Stimulated activated CD4-positive, alpha-beta T cell treated with anti-CD3 and anti-CD28 coated beads, Interleukin-2, amount 100 ng/mL, for 24 hours (primary cell): ENCODE data around the gene ACTL8.
A peak's percentile ranks its signal among the peaks of the same experiment; 100 is the strongest.

Experiments used
- DNase-seq, 2 donors: peaks; one replicate each; pipeline ENCODE4 v3.0.0-alpha.2; 2020

ACTL8 gene, protein sequence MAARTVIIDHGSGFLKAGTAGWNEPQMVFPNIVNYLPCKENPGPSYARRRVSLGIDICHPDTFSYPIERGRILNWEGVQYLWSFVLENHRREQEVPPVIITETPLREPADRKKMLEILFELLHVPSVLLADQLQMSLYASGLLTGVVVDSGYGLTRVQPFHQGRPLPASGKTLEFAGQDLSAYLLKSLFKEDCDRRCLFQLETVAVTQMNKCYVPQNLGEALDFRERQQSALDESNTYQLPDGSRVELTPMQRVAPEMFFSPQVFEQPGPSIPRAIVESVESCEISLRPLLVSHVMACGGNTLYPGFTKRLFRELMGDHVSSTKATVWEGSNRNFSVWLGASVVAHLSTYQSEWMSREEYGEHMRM

GRCh38 chr1:17755120-17755519 lies at the start of gene ACTL8:
Gene ACTL8, plus strand, starts transcription at chr1:17755333. Its CDS starts 67,676 bp downstream, at chr1:17823009.
- DNase-seq: peak in 1 of 2 donors; percentile 26

- DNase-seq: no peak
These were observed 48.7 kb upstream of the ACTL8 start for GRCh38 chr1:17706445-17706844.

DNA sequence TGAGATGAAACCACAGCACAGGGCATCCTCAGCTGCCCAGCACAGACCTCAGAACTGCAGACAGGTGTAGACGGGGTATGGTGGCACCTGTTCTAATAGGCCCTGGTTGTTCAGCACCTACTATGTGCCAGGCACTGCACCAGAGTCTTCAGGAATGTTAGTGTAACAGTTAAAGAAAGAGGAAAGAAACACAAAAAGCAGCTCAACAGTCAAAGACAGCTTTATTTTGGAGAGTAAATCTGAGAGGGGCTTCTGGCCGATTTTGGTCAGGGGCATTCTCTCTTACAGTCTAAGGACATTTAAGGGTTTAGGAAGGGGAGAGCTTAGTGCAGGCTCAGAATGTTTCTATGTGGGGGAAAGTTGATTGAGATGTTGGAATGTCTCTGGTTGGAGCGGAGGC lies 45.2 kb upstream of the ACTL8 start:
- no peak for DNase-seq

GRCh38 chr1:17710889-17711576 lies 44.1 kb upstream of the ACTL8 start:
- DNase-seq: no peak

DNA sequence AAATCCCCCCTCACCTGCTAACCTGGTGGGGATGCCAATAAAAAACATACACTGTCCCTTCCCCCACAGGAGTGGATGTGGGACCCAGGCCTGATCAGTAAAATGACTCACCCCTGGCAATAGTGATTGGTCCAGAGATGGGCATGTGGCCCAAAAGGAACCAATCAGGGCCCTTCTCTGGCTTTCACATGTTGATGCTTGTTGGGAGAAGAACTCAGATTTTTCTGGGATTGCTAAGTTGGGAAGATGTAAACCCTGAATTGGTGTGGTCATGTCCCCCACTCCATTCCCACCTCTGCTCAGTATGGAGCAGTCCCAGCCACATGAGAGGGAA lies 43.6 kb upstream of the ACTL8 start:
- no peak for DNase-seq

GRCh38 chr1:17711941-17712340 lies 43.2 kb upstream of the ACTL8 start:
- DNase-seq: no peak

- no peak for DNase-seq
These were observed 41.1 kb upstream of the ACTL8 start for GRCh38 chr1:17713993-17714392.

GRCh38 chr1:17717594-17718535 lies 37.3 kb upstream of the ACTL8 start:
- no peak for DNase-seq

- no peak for DNase-seq
These were observed 35.3 kb upstream of the ACTL8 start for GRCh38 chr1:17719874-17720273.

- DNase-seq: no peak
These were observed 33.7 kb upstream of the ACTL8 start for GRCh38 chr1:17721444-17721843.

- no peak for DNase-seq
These were observed 31.4 kb upstream of the ACTL8 start for GRCh38 chr1:17723684-17724083.

DNA sequence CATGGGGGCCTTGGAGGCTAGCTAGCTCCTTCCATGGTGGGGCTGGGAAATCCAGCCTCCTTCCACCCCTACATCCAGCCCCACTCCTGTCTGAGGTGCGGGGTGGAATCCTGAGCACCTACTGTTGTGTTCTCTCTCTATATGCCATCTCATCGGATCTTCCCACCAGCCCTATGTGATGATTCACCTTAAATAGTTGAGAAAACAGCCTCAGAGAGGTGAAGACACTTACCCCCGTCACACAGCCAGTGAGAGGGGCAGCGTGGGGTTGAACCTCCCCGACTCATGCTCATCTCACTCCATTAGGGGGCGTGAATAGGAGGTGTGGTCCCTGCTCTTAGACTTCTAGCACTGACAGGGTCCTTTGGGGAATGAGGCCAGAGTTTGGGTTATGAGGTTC lies 31.0 kb upstream of the ACTL8 start:
- no peak for DNase-seq

DNA sequence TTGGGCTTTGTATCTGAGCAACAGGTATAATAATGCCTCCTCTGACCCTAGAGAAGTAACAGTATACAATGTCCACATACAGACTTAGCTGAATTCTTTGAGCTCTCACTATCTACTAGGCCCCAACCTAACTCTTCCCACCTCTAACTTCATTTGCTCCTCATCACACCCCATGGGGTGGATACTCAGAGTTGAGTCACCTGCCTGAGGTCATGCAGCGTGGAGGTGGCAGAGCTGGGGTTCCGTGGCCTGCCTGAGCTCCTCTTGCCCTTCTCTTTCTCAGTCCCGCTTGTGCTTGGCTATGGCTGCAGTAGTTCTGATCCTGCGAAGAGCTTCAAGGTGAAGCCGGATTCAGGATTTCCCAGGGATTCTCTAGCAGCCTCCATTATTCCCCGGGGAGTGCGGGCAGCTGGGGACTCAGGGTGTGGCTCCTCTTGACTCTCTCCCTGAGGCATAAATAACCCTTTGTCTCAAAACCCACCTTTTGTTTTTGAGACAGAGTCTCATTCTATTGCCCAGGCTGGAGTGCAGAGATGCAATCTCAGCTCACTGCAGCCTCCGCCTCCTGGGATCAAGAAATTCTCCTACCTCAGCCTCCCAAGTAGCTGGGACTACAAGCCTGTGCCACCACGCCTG lies 29.9 kb upstream of the ACTL8 start:
- DNase-seq: no peak

DNA sequence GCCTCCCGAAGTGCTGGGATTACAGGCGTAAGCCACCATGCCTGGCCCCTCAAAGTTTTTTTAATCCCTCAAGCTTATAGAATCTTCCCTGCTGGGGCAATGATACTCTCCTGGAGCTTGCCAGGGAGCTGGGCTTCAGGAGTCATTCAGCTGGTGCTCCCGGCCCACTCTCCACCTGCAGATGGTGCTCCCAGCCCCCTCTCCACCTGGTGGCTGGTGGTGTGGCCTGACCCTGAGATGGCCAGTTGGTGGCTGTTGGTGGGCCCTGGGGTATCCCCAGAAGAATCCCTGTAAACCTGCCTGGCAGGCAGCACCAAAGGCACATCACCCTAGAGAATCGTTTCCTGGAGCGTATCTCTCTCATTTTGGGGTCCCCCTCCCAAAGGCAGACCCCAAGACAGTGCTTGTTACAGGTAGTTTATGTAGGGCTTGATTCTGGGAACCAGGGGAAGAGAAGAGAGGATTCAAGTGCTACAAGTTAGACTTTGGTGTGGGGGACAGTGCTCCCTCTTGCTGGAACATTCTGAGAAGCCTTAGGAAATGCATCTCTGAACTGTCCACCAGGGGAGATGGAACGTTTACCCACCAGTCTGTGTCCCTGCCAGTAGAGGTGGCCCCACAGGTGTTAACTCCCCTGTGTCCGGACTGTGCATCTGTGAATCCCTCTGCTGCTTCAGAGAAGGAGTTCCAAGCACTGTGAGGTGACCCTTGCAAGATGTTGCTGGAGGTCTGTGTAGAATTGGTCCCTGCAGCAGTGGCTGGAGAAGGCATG lies 29.1 kb upstream of the ACTL8 start:
- DNase-seq: no peak

GRCh38 chr1:17728123-17728712 lies 26.9 kb upstream of the ACTL8 start:
- no peak for DNase-seq

- DNase-seq: no peak
These were observed 25.9 kb upstream of the ACTL8 start for GRCh38 chr1:17729248-17729647.

GRCh38 chr1:17729909-17730308 lies 25.2 kb upstream of the ACTL8 start:
- DNase-seq: no peak

DNA sequence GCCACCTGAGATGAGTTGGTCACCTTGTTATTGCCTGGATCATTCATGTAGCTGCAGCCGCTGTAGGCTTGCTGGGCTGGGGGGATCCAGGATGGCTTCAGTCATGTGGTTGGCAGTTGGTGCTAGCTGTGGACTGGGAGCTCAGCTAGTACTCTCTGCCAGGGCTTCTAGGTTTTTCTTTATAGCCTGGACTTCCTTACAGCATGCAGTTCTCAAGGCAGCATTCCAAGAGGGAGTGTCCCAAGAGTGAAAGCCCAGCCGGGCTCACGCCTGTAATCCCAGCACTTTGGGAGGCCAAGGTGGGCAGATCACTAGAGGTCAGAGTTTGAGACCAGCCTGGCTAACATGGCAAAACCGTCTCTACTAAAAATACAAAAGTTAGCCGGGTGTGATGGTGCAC lies 23.7 kb upstream of the ACTL8 start:
- DNase-seq: no peak

- DNase-seq: no peak
These were observed 22.7 kb upstream of the ACTL8 start for GRCh38 chr1:17732475-17732874.

- no peak for DNase-seq
These were observed 21.5 kb upstream of the ACTL8 start for GRCh38 chr1:17733661-17734060.

DNA sequence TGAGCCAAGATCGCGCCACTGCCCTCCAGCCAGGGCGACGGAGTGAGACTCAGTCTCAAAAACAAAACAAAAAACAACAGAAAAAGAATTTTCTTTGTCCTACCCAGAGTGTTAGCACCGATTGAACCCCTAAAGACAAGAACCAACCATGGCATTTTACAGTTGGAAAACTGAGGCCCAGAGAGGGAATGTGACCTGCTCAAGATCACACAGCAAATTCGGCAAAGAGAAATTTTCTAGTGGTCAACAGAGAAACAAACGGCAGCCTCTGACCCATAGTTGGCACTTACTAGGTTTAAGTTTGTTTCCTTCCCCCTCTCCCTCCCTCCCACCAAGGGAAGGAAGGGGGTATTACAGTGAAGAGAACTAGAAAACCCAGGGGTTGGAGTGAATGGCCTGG lies 20.5 kb upstream of the ACTL8 start:
- no peak for DNase-seq

GRCh38 chr1:17735348-17735747 lies 19.8 kb upstream of the ACTL8 start:
- no peak for DNase-seq
